Astrocyte of the spinal cord (primary cell): ENCODE measurements around the gene MACROD2.

Experiments used
- DNase-seq: peaks from one replicate; pipeline ENCODE4 v3.0.0; 2011; ENCODE audit warnings: low read depth, low spot score
- H3K4me3 ChIP-seq: 2 replicates; pipeline ENCODE4 v1.5.1; 2011; ENCODE audit warnings: low read depth, mild to moderate bottlenecking, low read length, moderate library complexity
- CTCF ChIP-seq: IDR thresholded peaks from 2 replicates; pipeline ENCODE4 v1.5.1; 2012; ENCODE audit warnings: low read depth, mild to moderate bottlenecking, low read length, inconsistent platforms
- in situ Hi-C: cut with HindIII; loops from 2 replicates; pipeline ENCODE4 v1.10.0; 2017; ENCODE audit warnings: low sequenced_read_pairs

MACROD2 gene

GRCh38 chr20:14378326-14378725, 383.0 kb downstream of the MACROD2 start:
- no peak for TF ChIP-seq CTCF
- in situ Hi-C loops = no loop called here
- no peak overlapping the region for H3K4me3 ChIP-seq
- no peak for DNase-seq

- DNase-seq = no peak
- no peak overlapping the region for H3K4me3 ChIP-seq
- in situ Hi-C loops = no loop called here
- TF ChIP-seq CTCF = no peak
Observed at GRCh38 chr20:14383335-14383734, 388.0 kb downstream of the MACROD2 start.

- no peak for TF ChIP-seq CTCF
- no peak overlapping the region for H3K4me3 ChIP-seq
- in situ Hi-C loops = no loop called here
- no peak for DNase-seq
Observed at GRCh38 chr20:14384416-14385175, 389.3 kb downstream of the MACROD2 start.

GRCh38 chr20:14385176-14385740, 389.9 kb downstream of the MACROD2 start:
- in situ Hi-C loops = no loop called here
- no peak for TF ChIP-seq CTCF
- no peak for DNase-seq
- H3K4me3 ChIP-seq = no peak overlapping the region

- in situ Hi-C loops = no loop called here
- H3K4me3 ChIP-seq = no peak overlapping the region
- no peak for TF ChIP-seq CTCF
- no peak for DNase-seq
Observed at GRCh38 chr20:14386726-14387125, 391.4 kb downstream of the MACROD2 start.

GRCh38 chr20:14401479-14402138, 406.3 kb downstream of the MACROD2 start:
- in situ Hi-C loops = no loop called here
- no peak overlapping the region for H3K4me3 ChIP-seq
- no peak for DNase-seq
- no peak for TF ChIP-seq CTCF
